ENCODE results near the gene EGFR. TPM values are rescaled to one million over a fixed set of nuclear protein-coding genes. Genes with fewer than 3 reads are reported as not detected.

Gene EGFR
- total RNA-seq, 4 donors from 2014 or later = 79.3 to 125 (median 110) TPM

DNA sequence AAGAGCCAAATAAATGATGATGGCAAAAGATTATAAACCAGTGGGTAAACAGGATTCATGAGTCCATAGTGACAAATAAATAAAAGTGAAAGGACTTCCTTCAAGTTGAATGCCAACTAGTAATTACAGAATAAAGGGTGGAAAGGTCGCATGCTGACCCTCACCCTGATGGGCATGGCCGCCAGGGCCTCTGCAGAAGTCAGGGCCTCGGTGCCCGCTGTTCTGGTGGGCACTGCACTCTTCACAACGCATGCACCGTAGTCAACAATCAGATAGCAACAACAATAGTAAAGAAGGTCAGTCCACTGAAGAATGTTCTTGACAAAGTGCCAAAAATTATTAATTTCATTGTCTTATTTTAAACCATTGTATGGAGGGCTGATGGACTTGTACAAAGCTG is 223.1 kb downstream of the EGFR start:
- WGBS = 94% methylated on average over 6 of the region's 6 CpGs
- intact Hi-C loops (cut with DNase I) = no loop called here
- Histone ChIP-seq H3K9me3 (no peaks in the 10 kb centered on the region), H3K36me3 (no peaks in the 10 kb centered on the region), H3K4me3 (no peak overlapping the region), H3K27me3 (no peaks in the 10 kb centered on the region), H3K4me1 (no peaks in the 10 kb centered on the region), H3K27ac (replicated peaks in 1 of 4) (no peak overlapping the region)
- no peak for TF ChIP-seq POLR2A (IDR thresholded peaks at IDR 0.05; ENCODE audit: low read depth)
- TF ChIP-seq, protein P1, sequence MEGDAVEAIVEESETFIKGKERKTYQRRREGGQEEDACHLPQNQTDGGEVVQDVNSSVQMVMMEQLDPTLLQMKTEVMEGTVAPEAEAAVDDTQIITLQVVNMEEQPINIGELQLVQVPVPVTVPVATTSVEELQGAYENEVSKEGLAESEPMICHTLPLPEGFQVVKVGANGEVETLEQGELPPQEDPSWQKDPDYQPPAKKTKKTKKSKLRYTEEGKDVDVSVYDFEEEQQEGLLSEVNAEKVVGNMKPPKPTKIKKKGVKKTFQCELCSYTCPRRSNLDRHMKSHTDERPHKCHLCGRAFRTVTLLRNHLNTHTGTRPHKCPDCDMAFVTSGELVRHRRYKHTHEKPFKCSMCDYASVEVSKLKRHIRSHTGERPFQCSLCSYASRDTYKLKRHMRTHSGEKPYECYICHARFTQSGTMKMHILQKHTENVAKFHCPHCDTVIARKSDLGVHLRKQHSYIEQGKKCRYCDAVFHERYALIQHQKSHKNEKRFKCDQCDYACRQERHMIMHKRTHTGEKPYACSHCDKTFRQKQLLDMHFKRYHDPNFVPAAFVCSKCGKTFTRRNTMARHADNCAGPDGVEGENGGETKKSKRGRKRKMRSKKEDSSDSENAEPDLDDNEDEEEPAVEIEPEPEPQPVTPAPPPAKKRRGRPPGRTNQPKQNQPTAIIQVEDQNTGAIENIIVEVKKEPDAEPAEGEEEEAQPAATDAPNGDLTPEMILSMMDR (IDR thresholded peaks at IDR 0.05) = no peak
- no peak for TF ChIP-seq EP300 (IDR thresholded peaks at IDR 0.05)
- TF ChIP-seq POLR2AphosphoS5 (IDR thresholded peaks at IDR 0.05) = no peak
- DNase-seq (ENCODE audit: extremely low spot score) = peak; percentile 79

DNA sequence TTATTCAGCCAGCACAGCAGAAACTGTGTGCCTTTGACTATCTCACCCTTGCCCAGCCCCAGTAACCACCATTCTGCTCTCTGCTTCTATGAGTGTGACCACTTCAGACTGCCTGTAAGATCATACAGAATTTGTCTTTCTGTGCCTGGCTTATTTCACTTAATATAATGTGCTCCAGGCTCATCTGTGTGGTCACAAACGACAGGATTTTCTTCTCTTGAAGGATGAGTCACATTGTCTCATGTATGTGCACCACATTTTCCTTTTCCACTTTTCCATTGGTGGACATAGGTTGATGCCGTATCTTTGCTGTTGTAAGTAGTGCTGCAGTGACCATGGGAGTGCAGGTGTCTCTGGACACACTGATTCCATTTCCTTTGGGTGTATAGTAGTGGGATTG is 223.8 kb downstream of the EGFR start:
- TF ChIP-seq POLR2A (IDR thresholded peaks at IDR 0.05; ENCODE audit: low read depth) (no peak), POLR2AphosphoS5 (IDR thresholded peaks at IDR 0.05) (no peak), EP300 (IDR thresholded peaks at IDR 0.05) (no peak)
- TF ChIP-seq, protein P1 (IDR thresholded peaks at IDR 0.05) = no peak
- Histone ChIP-seq H3K27ac (replicated peaks in 1 of 4) (no peak overlapping the region), H3K9me3 (no peaks in the 10 kb centered on the region), H3K4me3 (no peak overlapping the region), H3K27me3 (no peaks in the 10 kb centered on the region), H3K4me1 (no peaks in the 10 kb centered on the region), H3K36me3 (no peaks in the 10 kb centered on the region)
- peak; percentile 62 for DNase-seq (ENCODE audit: extremely low spot score)
- WGBS = 75% methylated on average over 2 of the region's 2 CpGs
- intact Hi-C loops (cut with DNase I) = no loop called here

DNA sequence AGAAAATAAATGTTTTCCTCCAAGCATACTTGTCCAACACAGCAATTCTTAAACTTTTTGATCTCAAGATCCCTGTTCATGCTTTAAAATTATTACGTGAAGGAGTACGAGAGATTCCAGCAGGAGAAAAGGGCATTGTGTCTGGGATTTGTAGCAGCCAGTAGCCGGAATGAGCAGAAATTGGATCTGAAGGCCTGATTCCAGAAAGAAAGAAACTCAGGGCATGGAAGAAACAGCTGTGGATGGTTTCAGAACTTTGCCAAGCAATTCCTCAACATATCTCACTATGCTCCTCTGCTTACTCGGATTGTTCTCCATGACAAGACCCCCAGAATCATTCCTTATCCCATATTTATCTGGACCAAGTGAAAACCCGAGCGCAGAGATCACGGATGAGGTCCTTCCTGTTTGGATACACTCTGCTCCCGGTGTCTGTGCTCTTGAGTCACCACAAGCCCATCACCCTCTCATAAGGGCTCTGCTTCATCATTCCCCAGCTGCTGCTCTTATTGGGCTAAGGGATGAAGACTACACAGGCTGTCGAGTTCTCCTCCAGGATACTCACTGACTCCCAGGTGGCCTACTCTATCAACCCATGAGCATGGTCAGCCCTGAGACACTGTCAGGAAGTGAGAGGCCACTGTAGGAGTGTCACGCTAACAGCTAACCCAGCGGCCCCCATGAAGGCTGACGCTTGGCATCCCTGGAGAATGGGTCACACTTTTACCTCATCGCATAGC is 225.4 kb downstream of the EGFR start:
- Histone ChIP-seq H3K9me3 (no peaks in the 10 kb centered on the region), H3K27me3 (no peaks in the 10 kb centered on the region), H3K4me3 (no peak overlapping the region), H3K4me1 (no peaks in the 10 kb centered on the region), H3K36me3 (no peaks in the 10 kb centered on the region), H3K27ac (replicated peaks in 1 of 4) (no peak overlapping the region)
- 94% methylated on average over 13 of the region's 13 CpGs for WGBS
- peak; percentile 72 for DNase-seq (ENCODE audit: extremely low spot score)
- intact Hi-C loops (cut with DNase I) = no loop called here
- TF ChIP-seq, protein P1 (IDR thresholded peaks at IDR 0.05) = no peak
- TF ChIP-seq POLR2A (IDR thresholded peaks at IDR 0.05; ENCODE audit: low read depth) (no peak), POLR2AphosphoS5 (IDR thresholded peaks at IDR 0.05) (no peak), EP300 (IDR thresholded peaks at IDR 0.05) (no peak)

DNA sequence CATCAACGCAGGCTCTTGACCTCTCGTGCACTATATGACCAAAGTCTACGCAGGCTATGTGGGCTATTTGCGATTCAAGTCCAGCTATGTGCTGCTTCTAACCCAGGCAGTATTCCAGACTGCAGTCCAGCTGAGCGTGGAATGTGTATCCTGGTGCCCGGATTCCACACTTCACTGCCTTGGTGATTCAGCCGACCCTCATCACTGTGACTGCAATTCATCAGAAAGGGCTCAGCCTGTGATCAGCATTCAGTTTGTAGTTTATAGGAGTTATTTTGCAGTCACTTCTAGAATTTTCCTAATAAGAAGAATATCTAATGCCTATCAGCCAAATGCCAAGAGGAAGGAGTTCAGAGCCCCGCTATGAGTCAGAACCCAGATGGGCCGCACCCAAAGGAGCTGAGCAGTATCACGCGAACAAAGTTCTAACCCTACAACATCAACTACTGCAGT is 226.5 kb downstream of the EGFR start:
- H3K36me3 ChIP-seq = no peaks in the 10 kb centered on the region
- no peaks in the 10 kb centered on the region for H3K4me1 ChIP-seq
- no peaks in the 10 kb centered on the region for H3K9me3 ChIP-seq
- H3K27ac ChIP-seq (replicated peaks in 1 of 4) = no peak overlapping the region
- DNase-seq (ENCODE audit: extremely low spot score) = peak; percentile 77
- H3K4me3 ChIP-seq = no peak overlapping the region
- TF ChIP-seq POLR2A (IDR thresholded peaks at IDR 0.05; ENCODE audit: low read depth) (no peak), POLR2AphosphoS5 (IDR thresholded peaks at IDR 0.05) (no peak), EP300 (IDR thresholded peaks at IDR 0.05) (no peak)
- TF ChIP-seq, protein P1 (IDR thresholded peaks at IDR 0.05) = no peak
- intact Hi-C loops (cut with DNase I) = no loop called here
- no peaks in the 10 kb centered on the region for H3K27me3 ChIP-seq
- WGBS = 84% methylated on average over 7 of the region's 11 CpGs

Measured in esophagus muscularis mucosa (tissue), 4 donors.